Duodenal mucosa (tissue), 2 donors: ENCODE data around the gene EEA1.

Experiments
- H3K27ac ChIP-seq: one replicate; pipeline ENCODE4 v1.7.0; 2013; ENCODE audit warnings: low read depth, low read length
- H3K27me3 ChIP-seq, 2 donors: one replicate each; pipeline ENCODE4 v1.7.0; 2013; ENCODE audit warnings: low read length in 2 of 2, control low read depth in 1 of 2; ENCODE audit not compliant: insufficient read depth in 2 of 2, control insufficient read depth in 1 of 2
- H3K36me3 ChIP-seq, 2 donors: one replicate each; pipeline ENCODE4 v1.7.0; 2013; ENCODE audit warnings: low read length in 2 of 2, control low read depth in 1 of 2; ENCODE audit not compliant: insufficient read depth in 2 of 2, control insufficient read depth in 1 of 2
- H3K4me1 ChIP-seq, 2 donors: one replicate each; pipeline ENCODE4 v1.7.0; 2013; ENCODE audit warnings: low read length in 2 of 2, control low read depth in 1 of 2; ENCODE audit not compliant: insufficient read depth in 2 of 2, control insufficient read depth in 1 of 2
- H3K4me3 ChIP-seq, 2 donors: one replicate each; pipeline ENCODE4 v1.7.0; 2013; ENCODE audit warnings: low read length in 2 of 2, low read depth in 1 of 2
- H3K9ac ChIP-seq, 2 donors: one replicate each; pipeline ENCODE4 v1.7.0; 2013; ENCODE audit warnings: low read length in 2 of 2, low read depth in 1 of 2
- H3K9me3 ChIP-seq, 2 donors: one replicate each; pipeline ENCODE4 v1.7.0; 2013; ENCODE audit warnings: low read length in 2 of 2, control low read depth in 1 of 2; ENCODE audit not compliant: control insufficient read depth in 1 of 2

Gene EEA1

GRCh38 chr12:92745856-92746550 lies 183.1 kb downstream of the EEA1 start:
- H3K4me1 ChIP-seq: no peaks in the 10 kb centered on the region
- H3K36me3 ChIP-seq: no peaks in the 10 kb centered on the region
- H3K4me3 ChIP-seq: no peak overlapping the region
- no peaks in the 10 kb centered on the region for H3K9me3 ChIP-seq
- H3K27ac ChIP-seq: no peak overlapping the region
- no peaks in the 10 kb centered on the region for H3K27me3 ChIP-seq
- no peak overlapping the region for H3K9ac ChIP-seq

- H3K9ac ChIP-seq: no peak overlapping the region
- no peak overlapping the region for H3K27ac ChIP-seq
- H3K9me3 ChIP-seq: no peaks in the 10 kb centered on the region
- no peaks in the 10 kb centered on the region for H3K4me1 ChIP-seq
- no peaks in the 10 kb centered on the region for H3K36me3 ChIP-seq
- no peak overlapping the region for H3K4me3 ChIP-seq
- H3K27me3 ChIP-seq: no peaks in the 10 kb centered on the region
These were observed 186.1 kb downstream of the EEA1 start for GRCh38 chr12:92743026-92743425.

GRCh38 chr12:92740411-92740810 lies 188.7 kb downstream of the EEA1 start:
- Histone ChIP-seq H3K27me3 (no peaks in the 10 kb centered on the region), H3K9me3 (no peaks in the 10 kb centered on the region), H3K36me3 (no peaks in the 10 kb centered on the region)

GRCh38 chr12:92739113-92739512 lies 190.0 kb downstream of the EEA1 start:
- no peaks in the 10 kb centered on the region for H3K36me3 ChIP-seq
- no peak overlapping the region for H3K27ac ChIP-seq
- peaks cover 0 to 5% of the 10 kb centered on the region in 2 donors for H3K4me1 ChIP-seq
- no peak overlapping the region for H3K4me3 ChIP-seq
- no peaks in the 10 kb centered on the region for H3K9me3 ChIP-seq
- H3K9ac ChIP-seq: no peak overlapping the region
- H3K27me3 ChIP-seq: no peaks in the 10 kb centered on the region

More at GRCh38 chr12:92740411-92740810, 188.7 kb downstream of the EEA1 start:
- no peak overlapping the region for H3K4me3 ChIP-seq
- H3K9ac ChIP-seq: no peak overlapping the region
- no peaks in the 10 kb centered on the region for H3K4me1 ChIP-seq
- H3K27ac ChIP-seq: no peak overlapping the region

GRCh38 chr12:92737855-92738850 lies 190.9 kb downstream of the EEA1 start:
- H3K27me3 ChIP-seq: no peaks in the 10 kb centered on the region
- H3K4me1 ChIP-seq: peaks cover 0 to 5% of the 10 kb centered on the region in 2 donors
- no peaks in the 10 kb centered on the region for H3K9me3 ChIP-seq
- no peak overlapping the region for H3K27ac ChIP-seq
- no peak overlapping the region for H3K9ac ChIP-seq
- no peaks in the 10 kb centered on the region for H3K36me3 ChIP-seq
- H3K4me3 ChIP-seq: no peak overlapping the region

GRCh38 chr12:92736605-92737004 lies 192.5 kb downstream of the EEA1 start:
- no peaks in the 10 kb centered on the region for H3K27me3 ChIP-seq
- H3K36me3 ChIP-seq: no peaks in the 10 kb centered on the region
- H3K4me3 ChIP-seq: no peak overlapping the region
- H3K4me1 ChIP-seq: peaks cover 0 to 5% of the 10 kb centered on the region in 2 donors
- H3K27ac ChIP-seq: no peak overlapping the region
- H3K9ac ChIP-seq: no peak overlapping the region
- no peaks in the 10 kb centered on the region for H3K9me3 ChIP-seq

- Histone ChIP-seq H3K9me3 (no peaks in the 10 kb centered on the region), H3K27ac (no peak overlapping the region), H3K27me3 (no peaks in the 10 kb centered on the region)
These were observed 193.9 kb downstream of the EEA1 start for GRCh38 chr12:92735131-92735721.

GRCh38 chr12:92733661-92734060 lies 195.4 kb downstream of the EEA1 start:
- no peaks in the 10 kb centered on the region for H3K9me3 ChIP-seq
- peaks cover 0 to 5% of the 10 kb centered on the region in 2 donors for H3K4me1 ChIP-seq
- no peaks in the 10 kb centered on the region for H3K27me3 ChIP-seq
- H3K27ac ChIP-seq: no peak overlapping the region
- no peak overlapping the region for H3K4me3 ChIP-seq
- H3K36me3 ChIP-seq: no peaks in the 10 kb centered on the region
- no peak overlapping the region for H3K9ac ChIP-seq

More at GRCh38 chr12:92735131-92735721, 193.9 kb downstream of the EEA1 start:
- H3K36me3 ChIP-seq: no peaks in the 10 kb centered on the region
- H3K4me3 ChIP-seq: no peak overlapping the region
- peaks cover 0 to 5% of the 10 kb centered on the region in 2 donors for H3K4me1 ChIP-seq
- no peak overlapping the region for H3K9ac ChIP-seq

- no peaks in the 10 kb centered on the region for H3K9me3 ChIP-seq
- no peak overlapping the region for H3K9ac ChIP-seq
- peaks cover 0 to 5% of the 10 kb centered on the region in 2 donors for H3K4me1 ChIP-seq
- no peak overlapping the region for H3K4me3 ChIP-seq
- H3K27me3 ChIP-seq: no peaks in the 10 kb centered on the region
- H3K27ac ChIP-seq: no peak overlapping the region
- no peaks in the 10 kb centered on the region for H3K36me3 ChIP-seq
These were observed 195.9 kb downstream of the EEA1 start for GRCh38 chr12:92733181-92733580.

GRCh38 chr12:92732716-92733115 lies 196.4 kb downstream of the EEA1 start:
- no peaks in the 10 kb centered on the region for H3K36me3 ChIP-seq
- H3K4me1 ChIP-seq: peaks cover 0 to 5% of the 10 kb centered on the region in 2 donors
- H3K27me3 ChIP-seq: no peaks in the 10 kb centered on the region
- H3K9me3 ChIP-seq: no peaks in the 10 kb centered on the region
- H3K4me3 ChIP-seq: no peak overlapping the region
- H3K9ac ChIP-seq: no peak overlapping the region
- H3K27ac ChIP-seq: no peak overlapping the region
